ENCODE measurements around the gene ECSCR.
"Not testable (repeated sequence)": the region's sequence is repeated elsewhere in the genome, so short reads cannot be mapped to it uniquely, and the experiment has no call there.

Gene ECSCR

DNA sequence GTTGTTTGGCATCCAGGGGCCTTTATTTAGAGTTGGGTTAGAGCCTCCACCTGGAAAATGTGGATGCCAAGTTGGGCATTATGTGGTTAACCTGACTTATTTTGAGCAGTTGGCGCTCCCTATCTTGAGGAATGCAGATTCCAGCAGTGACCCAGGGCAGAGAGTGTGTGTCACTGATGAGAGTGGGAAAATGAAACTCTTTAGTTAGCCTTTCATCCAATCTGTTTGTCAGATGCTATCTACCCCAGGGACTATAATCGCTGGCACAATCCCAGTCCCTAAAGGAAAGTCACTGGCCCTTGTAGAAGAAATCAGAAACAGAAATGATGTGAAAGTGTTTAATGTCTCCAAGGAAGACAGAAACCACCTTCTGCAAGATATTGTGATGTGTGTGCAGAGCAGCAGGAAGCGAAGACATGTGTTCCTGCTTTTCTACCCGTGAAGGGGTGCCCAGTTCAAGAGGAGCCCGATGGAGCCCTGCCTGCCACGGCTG is 30.2 kb upstream of the ECSCR start:
- H3K4me3 ChIP-seq: peak overlapping the region; percentile 37

DNA sequence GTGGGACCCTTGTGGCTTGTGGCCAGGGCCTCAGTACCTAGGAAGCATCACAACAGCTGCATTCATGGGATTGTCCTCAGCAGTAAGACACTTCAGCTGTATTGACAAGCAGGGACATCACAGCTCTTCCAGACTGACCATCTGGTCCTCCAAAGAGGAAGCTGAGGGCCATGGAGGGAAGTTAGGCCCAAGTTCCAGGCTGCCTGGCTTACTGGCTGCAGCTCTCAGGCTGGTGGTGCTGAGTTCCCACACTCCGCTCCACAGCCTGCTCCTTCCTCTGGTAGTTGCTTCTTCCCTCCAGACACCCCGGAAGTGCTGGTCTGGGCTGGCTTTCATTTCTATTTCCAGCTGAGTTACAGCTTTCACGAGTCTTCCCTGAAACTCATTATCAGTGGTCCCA is 25.7 kb upstream of the ECSCR start:
- H3K27ac ChIP-seq: peak overlapping the region in 1 of 2 donors; percentile 64
- no peak for DNase-seq (ENCODE audit: low spot score)
- H3K4me3 ChIP-seq: no peak overlapping the region
- TF ChIP-seq, protein P1, sequence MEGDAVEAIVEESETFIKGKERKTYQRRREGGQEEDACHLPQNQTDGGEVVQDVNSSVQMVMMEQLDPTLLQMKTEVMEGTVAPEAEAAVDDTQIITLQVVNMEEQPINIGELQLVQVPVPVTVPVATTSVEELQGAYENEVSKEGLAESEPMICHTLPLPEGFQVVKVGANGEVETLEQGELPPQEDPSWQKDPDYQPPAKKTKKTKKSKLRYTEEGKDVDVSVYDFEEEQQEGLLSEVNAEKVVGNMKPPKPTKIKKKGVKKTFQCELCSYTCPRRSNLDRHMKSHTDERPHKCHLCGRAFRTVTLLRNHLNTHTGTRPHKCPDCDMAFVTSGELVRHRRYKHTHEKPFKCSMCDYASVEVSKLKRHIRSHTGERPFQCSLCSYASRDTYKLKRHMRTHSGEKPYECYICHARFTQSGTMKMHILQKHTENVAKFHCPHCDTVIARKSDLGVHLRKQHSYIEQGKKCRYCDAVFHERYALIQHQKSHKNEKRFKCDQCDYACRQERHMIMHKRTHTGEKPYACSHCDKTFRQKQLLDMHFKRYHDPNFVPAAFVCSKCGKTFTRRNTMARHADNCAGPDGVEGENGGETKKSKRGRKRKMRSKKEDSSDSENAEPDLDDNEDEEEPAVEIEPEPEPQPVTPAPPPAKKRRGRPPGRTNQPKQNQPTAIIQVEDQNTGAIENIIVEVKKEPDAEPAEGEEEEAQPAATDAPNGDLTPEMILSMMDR (IDR thresholded peaks at IDR 0.05): no peak

More for the DNA sequence above, 30.2 kb upstream of the ECSCR start:
- TF ChIP-seq, protein P1 (IDR thresholded peaks at IDR 0.05): no peak
- peak overlapping the region in 1 of 2 donors; percentile 33 for H3K27ac ChIP-seq
- no peak for DNase-seq (ENCODE audit: low spot score)

DNA sequence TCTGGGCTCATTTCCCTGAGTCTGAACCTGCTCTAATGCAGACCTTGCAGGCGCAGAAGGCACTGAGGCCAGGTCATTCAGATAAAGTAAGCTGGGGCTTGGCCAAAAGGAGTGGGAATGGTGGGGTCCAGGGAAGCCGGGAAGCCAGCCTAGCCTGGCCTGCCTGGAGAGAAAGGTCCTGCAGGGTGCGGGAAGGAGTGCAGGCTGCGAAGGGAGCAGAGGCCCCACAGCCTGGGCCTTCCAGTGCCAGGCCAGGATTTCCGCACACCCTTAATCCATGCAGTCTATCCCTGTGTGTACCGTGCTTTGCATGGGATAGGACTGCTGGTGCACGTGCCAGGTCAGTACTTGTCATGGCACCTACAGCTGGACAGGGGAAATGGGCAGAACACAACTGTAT is 23.7 kb upstream of the ECSCR start:
- Histone ChIP-seq H3K27ac (no peak overlapping the region), H3K4me3 (no peak overlapping the region)
- DNase-seq (ENCODE audit: low spot score): no peak
- TF ChIP-seq, protein P1 (IDR thresholded peaks at IDR 0.05): no peak

DNA sequence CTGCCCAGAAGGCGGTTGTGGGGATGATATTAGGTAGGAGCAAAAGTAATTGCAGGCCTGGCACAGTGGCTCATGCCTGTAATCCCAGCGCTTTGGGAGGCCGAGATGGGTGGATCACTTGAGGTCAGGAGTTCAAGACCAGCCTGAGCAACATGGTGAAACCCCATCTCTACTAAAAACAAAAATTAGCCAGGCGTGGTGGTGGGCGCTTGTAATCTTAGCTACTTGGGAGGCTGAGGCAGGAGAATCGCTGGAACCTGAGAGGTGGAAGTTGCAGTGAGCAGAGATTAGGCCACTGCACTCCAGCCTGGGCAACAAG is 20.3 kb upstream of the ECSCR start:
- H3K27ac ChIP-seq: peak overlapping the region; percentile 87 to 97
- H3K4me3 ChIP-seq: peak overlapping the region; percentile 82
- not testable (repeated sequence) for DNase-seq (ENCODE audit: low spot score)

DNA sequence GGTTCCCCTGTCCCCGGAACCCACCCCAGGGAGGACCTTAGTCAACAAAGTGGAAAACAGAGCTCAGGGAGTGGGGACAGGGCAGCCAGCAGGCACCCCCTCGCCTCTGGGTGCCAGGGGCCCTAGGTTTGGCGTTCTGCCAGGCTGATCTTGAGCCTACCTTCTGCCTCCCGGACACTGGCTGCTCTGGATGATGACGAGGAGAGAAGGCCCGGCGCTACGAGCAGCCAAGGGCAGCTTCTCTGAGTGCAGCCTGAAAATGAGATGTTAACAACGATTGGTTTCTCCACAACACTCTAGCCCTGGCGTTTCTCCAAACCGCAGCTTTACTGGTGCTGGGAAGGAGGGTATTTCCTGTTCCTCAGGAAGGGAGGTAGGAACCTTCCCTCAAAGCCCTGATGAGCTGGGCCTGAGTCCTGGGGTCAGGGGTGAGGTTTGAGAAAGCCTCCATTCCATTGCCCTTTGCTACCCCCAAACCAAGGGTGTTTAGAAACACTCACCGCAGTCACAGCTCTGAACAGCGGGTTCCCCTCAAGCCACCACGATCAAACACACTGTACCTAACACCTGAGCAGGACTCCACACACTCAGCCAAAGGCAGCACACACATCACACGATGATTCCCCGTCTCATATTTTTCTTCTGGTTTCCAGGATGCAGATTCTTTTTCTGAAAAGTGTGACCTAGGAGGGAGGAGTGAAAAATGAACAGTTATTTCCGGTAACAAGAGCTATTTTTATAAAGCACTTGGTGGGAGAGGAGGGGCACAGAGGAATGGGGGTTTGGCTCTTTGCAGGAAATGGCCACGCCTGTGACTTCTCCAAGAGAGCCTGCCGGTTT is 19.7 kb upstream of the ECSCR start, which contains the start of gene STING1:
Gene STING1 (minus strand): TSS at position 709 of the 840 bp plus-strand sequence. CDS start 1,054 bp downstream, outside the sequence.
- TF ChIP-seq, protein P1 (IDR thresholded peaks at IDR 0.05): no peak

DNA sequence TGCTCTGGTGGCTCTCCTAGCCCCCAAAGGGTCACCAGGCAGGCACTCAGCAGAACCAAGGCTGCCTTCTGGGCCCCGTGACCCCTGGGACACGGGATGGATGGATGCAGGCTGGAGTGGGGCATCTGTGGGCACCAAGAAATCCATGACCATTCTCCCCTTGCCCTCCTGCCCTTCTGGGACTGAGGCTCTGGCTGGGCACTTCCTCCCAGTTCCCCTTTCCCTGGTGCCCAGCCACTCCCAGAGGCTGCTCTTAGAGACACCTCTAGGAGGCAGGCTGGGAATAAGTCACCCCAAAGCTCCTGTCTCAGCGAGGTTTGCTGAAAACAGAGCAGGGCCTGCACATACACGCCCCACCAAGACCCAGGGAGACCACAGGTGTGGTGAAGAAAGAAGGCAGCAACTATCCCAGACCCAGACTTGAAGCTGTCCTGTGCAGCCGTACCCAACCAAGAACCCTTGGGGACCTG is 19.1 kb upstream of the ECSCR start:
- TF ChIP-seq, protein P1 (IDR thresholded peaks at IDR 0.05): no peak
- H3K4me3 ChIP-seq: peak overlapping the region; percentile 82

More for the DNA sequence above, 19.7 kb upstream of the ECSCR start, which contains the start of gene STING1:
- peak; percentile 90 for DNase-seq (ENCODE audit: low spot score)
- peak within 1 kb of the TSS; percentile 87 to 97 for H3K27ac ChIP-seq
- peak within 1 kb of the TSS; percentile 82 for H3K4me3 ChIP-seq

DNA sequence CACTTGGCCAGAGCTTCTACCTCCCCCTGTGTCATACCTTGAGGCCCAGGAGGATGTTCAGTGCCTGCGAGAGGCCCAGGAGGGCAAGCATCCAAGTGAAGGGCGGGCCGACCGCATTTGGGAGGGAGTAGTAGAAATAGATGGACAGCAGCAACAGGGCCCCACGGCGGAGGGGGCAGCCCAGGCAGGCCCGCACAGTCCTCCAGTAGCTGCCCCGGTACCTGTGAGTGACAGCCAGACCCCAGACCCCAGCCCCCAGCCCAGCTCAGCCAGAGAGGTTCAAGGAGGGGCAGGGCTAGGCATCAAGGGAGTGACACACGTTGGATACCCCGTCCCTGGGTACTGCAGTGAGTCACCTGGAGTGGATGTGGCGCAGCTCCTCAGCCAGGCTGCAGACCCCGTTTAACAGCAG is 18.6 kb upstream of the ECSCR start:
- Histone ChIP-seq H3K27ac (peak overlapping the region; percentile 87 to 97), H3K4me3 (peak overlapping the region; percentile 82)
- TF ChIP-seq, protein P1 (IDR thresholded peaks at IDR 0.05): no peak
- DNase-seq (ENCODE audit: low spot score): peak; percentile 88

More for the DNA sequence above, 19.1 kb upstream of the ECSCR start:
- H3K27ac ChIP-seq: peak overlapping the region; percentile 87 to 97
- DNase-seq (ENCODE audit: low spot score): no peak

DNA sequence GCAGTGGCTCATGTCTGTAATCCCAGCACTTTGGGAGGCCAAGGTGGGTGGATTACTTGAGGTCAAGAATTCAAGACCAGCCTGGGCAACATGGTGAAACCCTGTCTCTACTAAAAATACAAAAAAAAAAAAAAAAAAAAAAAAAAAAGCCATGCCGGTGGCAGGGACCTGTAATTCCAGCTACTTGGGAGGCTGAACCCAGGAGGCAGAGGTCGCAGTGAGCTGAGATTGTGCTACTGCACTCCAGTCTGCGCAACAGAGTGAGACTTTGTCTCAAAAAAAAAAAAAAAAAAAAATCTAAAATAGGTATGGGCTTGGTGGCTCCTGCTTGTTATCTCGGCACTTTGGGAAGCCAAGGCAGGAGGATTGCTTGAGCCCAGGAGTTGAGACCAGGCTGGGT is 17.2 kb upstream of the ECSCR start:
- DNase-seq (ENCODE audit: low spot score); H3K27ac ChIP-seq; H3K4me3 ChIP-seq: not testable (repeated sequence)

DNA sequence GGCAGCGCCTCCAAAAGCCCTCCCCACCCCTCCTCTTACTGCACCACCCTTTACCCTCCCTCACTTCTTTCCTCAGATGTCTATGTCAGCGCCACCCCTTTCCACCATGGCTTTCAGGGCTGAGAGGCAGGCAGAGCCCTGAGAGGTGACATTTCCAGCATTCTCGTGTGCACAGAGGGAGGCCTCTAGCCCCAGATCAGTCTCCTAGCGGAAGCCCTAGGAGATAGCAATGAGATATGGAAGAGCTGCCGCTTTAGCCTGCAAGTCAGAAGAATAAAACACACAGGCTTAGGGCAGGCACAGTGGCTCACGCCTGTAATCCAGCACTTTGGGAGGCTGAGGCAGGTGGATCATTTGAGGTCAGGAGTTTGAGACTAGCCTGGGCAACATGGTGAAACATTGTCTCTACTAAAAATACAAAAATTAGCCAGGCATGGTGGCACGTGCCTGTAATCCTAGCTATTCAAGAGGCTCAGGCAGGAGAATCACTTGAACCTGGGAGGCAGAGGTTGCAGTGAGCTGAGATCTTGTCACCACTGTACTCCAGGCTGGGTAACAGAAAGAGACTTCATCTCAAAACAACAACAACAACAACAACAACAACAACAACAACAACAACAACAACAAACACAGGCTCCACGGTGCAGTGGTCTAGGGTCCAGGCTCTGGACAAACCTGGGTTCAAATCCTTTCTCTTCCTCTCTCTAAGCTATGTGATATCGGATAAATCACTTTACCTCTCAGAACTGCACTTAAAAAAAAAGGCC is 16.3 kb upstream of the ECSCR start:
- not testable (repeated sequence) for H3K4me3 ChIP-seq; DNase-seq (ENCODE audit: low spot score)
- peak overlapping the region; percentile 5 to 15 for H3K27ac ChIP-seq

Measured in coronary artery (tissue), 2 donors.